Tibial nerve (tissue), 4 donors: Measurements from ENCODE around the gene RUVBL1. TPM values are rescaled to one million over a fixed set of nuclear protein-coding genes. Genes with fewer than 3 reads are reported as not detected.
A peak's percentile ranks its signal among the peaks of the same experiment; 100 is the strongest.

ENCODE experiments used
- DNase-seq, 2 donors: peaks; one replicate each; pipeline ENCODE4 v3.0.0-alpha.2; 2019; ENCODE audit warnings: low spot score in 2 of 2
- H3K27ac ChIP-seq, 4 donors: fragments of 200-600 bp; sonication (generic) in 3 of 4; one replicate each; pipeline ENCODE4 v1.5.1; 2017 to 2019; ENCODE audit warnings: mild to moderate bottlenecking in 1 of 4
- H3K27me3 ChIP-seq, 2 donors: fragments of 200-600 bp; sonication (generic) in 1 of 2; one replicate each; pipeline versions ENCODE4 v1.5.1 to v1.6.0; 2017 to 2019
- H3K36me3 ChIP-seq, 3 donors: fragments of 200-600 bp; sonication (generic); one replicate each; pipeline ENCODE4 v1.5.1; 2018 to 2019
- H3K4me1 ChIP-seq, 4 donors: fragments of 200-600 bp; sonication (generic) in 3 of 4; one replicate each; pipeline ENCODE4 v1.5.1; 2017 to 2019
- H3K4me3 ChIP-seq, 4 donors: fragments of 200-600 bp; sonication (generic) in 3 of 4; one replicate each; pipeline ENCODE4 v1.5.1; 2017 to 2019; ENCODE audit warnings: mild to moderate bottlenecking in 1 of 4, moderate library complexity in 1 of 4
- H3K9me3 ChIP-seq, 4 donors: fragments of 200-600 bp; sonication (generic) in 3 of 4; one replicate each; pipeline ENCODE4 v1.5.1; 2017 to 2019
- CTCF ChIP-seq, 5 experiments: fragments of 200-600 bp in 3 of 5; fragments of 450-650 bp in 2 of 5; sonication (generic) in 3 of 5; IDR thresholded peaks; one replicate each; pipeline ENCODE4 v1.5.1; 2016 to 2019; ENCODE audit warnings: antibody characterized with exemption in 5 of 5, mild to moderate bottlenecking in 3 of 5, moderate library complexity in 2 of 5
- EP300 ChIP-seq, 2 donors: sonication (generic); formaldehyde crosslinking; IDR thresholded peaks; one replicate each; pipeline ENCODE4 v1.6.1; 2017; ENCODE audit warnings: antibody characterized with exemption in 2 of 2, mild to moderate bottlenecking in 1 of 2
- POLR2A ChIP-seq, 2 donors: fragments of 450-650 bp; IDR thresholded peaks; one replicate each; pipeline ENCODE4 v1.6.1; 2017; ENCODE audit warnings: antibody characterized with exemption in 2 of 2, mild to moderate bottlenecking in 2 of 2, moderate library complexity in 2 of 2
- WGBS, 2 donors: methylation state at CpG; one replicate each; pipeline ENCODE4 v1.1.5; 2018; 5-methylcytosine and 5-hydroxymethylcytosine counted together
- total RNA-seq, 4 donors: library from RNA; depleted of rRNA; stranded (reverse); fragments of >200 nt; gene quantifications; one replicate each; pipeline ENCODE4 v1.1.0, GENCODE V29; 2016

RUVBL1 gene
- total RNA-seq, 4 donors from 2014 or later: 29.7 to 41.7 (median 34.1) TPM

- H3K4me1 ChIP-seq: peaks cover 0 to 31% (median 6%) of the 10 kb centered on the region in 4 donors
- 77 to 80% methylated on average over 2 of the region's 2 CpGs for WGBS, 2 donors
- H3K27ac ChIP-seq: peak overlapping the region in 2 of 4 donors; percentile 1
- TF ChIP-seq CTCF (IDR thresholded peaks at IDR 0.05) (no peak), POLR2A (IDR thresholded peaks at IDR 0.05) (no peak), EP300 (IDR thresholded peaks at IDR 0.05) (no peak)
- H3K27me3 ChIP-seq: no peaks in the 10 kb centered on the region
- DNase-seq: no peak
- no peaks in the 10 kb centered on the region for H3K9me3 ChIP-seq
- no peak overlapping the region for H3K4me3 ChIP-seq
- H3K36me3 ChIP-seq: peaks cover 0 to 49% (median 17%) of the 10 kb centered on the region in 3 donors
Measured at GRCh38 chr3:128073807-128074206, 49.8 kb downstream of the RUVBL1 start.

GRCh38 chr3:128073185-128073725 lies 50.4 kb downstream of the RUVBL1 start:
- Histone ChIP-seq H3K36me3 (peaks cover 0 to 53% (median 23%) of the 10 kb centered on the region in 3 donors), H3K4me3 (no peak overlapping the region), H3K4me1 (peaks cover 0 to 31% (median 6%) of the 10 kb centered on the region in 4 donors), H3K27me3 (no peaks in the 10 kb centered on the region), H3K9me3 (no peaks in the 10 kb centered on the region), H3K27ac (peak overlapping the region in 2 of 4 donors; percentile 1)
- WGBS, 2 donors: 87 to 91% methylated on average over 6 of the region's 6 CpGs
- no peak for TF ChIP-seq EP300 (IDR thresholded peaks at IDR 0.05)
- no peak for TF ChIP-seq CTCF (IDR thresholded peaks at IDR 0.05)
- TF ChIP-seq POLR2A (IDR thresholded peaks at IDR 0.05): no peak
- no peak for DNase-seq

- H3K27ac ChIP-seq: peak overlapping the region in 1 of 4 donors; percentile 23
- DNase-seq: no peak
- H3K4me1 ChIP-seq: peaks cover 0 to 30% (median 6%) of the 10 kb centered on the region in 4 donors
- peaks cover 0 to 59% (median 29%) of the 10 kb centered on the region in 3 donors for H3K36me3 ChIP-seq
- TF ChIP-seq CTCF (IDR thresholded peaks at IDR 0.05) (no peak), EP300 (IDR thresholded peaks at IDR 0.05) (no peak), POLR2A (IDR thresholded peaks at IDR 0.05) (no peak)
- no peaks in the 10 kb centered on the region for H3K27me3 ChIP-seq
- H3K4me3 ChIP-seq: no peak overlapping the region
- WGBS, 2 donors: 84 to 86% methylated on average over 13 of the region's 13 CpGs
- no peaks in the 10 kb centered on the region for H3K9me3 ChIP-seq
Measured at GRCh38 chr3:128072454-128073184, 51.0 kb downstream of the RUVBL1 start.

- Histone ChIP-seq H3K4me1 (peaks cover 0 to 23% (median 6%) of the 10 kb centered on the region in 4 donors), H3K27me3 (no peaks in the 10 kb centered on the region), H3K9me3 (no peaks in the 10 kb centered on the region), H3K4me3 (no peak overlapping the region), H3K36me3 (peaks cover 7 to 66% (median 33%) of the 10 kb centered on the region in 3 donors), H3K27ac (peak overlapping the region in 1 of 4 donors; percentile 23)
- TF ChIP-seq CTCF (IDR thresholded peaks at IDR 0.05): no peak
- TF ChIP-seq POLR2A (IDR thresholded peaks at IDR 0.05): no peak
- no peak for TF ChIP-seq EP300 (IDR thresholded peaks at IDR 0.05)
- no peak for DNase-seq
- 65 to 77% methylated on average over 4 to 9 of the region's 11 CpGs for WGBS, 2 donors
Measured at GRCh38 chr3:128071771-128072453, 51.7 kb downstream of the RUVBL1 start.
